Hepatocyte (in vitro differentiated cells): ENCODE data around the gene USP33. TPM values are rescaled to one million over a fixed set of nuclear protein-coding genes. Genes with fewer than 3 reads are reported as not detected.

Experiments used
- DNase-seq: peaks from one replicate; pipeline ENCODE4 v3.0.0-alpha.2; 2016; ENCODE audit warnings: low spot score
- H2AFZ ChIP-seq: fragments of 200-600 bp; sonication (generic); 2 replicates; pipeline ENCODE4 v1.6.0; 2016; ENCODE audit warnings: antibody characterized with exemption, mild to moderate bottlenecking
- H3K27ac ChIP-seq: fragments of 200-600 bp; sonication (generic); 2 replicates; pipeline ENCODE4 v1.5.1; 2016; ENCODE audit warnings: mild to moderate bottlenecking
- H3K27me3 ChIP-seq: fragments of 200-600 bp; sonication (generic); 2 replicates; pipeline ENCODE4 v1.6.1; 2016
- H3K36me3 ChIP-seq: fragments of 200-600 bp; sonication (generic); replicated peaks from 2 replicates; pipeline ENCODE4 v1.5.1; 2016; ENCODE audit warnings: low read depth; ENCODE audit not compliant: insufficient read depth
- H3K4me1 ChIP-seq: fragments of 200-600 bp; sonication (generic); 2 replicates; pipeline ENCODE4 v1.5.1; 2016; ENCODE audit warnings: mild to moderate bottlenecking, moderate library complexity; ENCODE audit not compliant: insufficient read depth
- H3K4me2 ChIP-seq: fragments of 200-600 bp; sonication (generic); 2 replicates; pipeline ENCODE4 v1.6.0; 2016
- H3K4me3 ChIP-seq: fragments of 200-600 bp; sonication (generic); 2 replicates; pipeline ENCODE4 v1.5.1; 2016; ENCODE audit warnings: mild to moderate bottlenecking
- H3K79me2 ChIP-seq: fragments of 200-600 bp; sonication (generic); 2 replicates; pipeline ENCODE4 v1.6.0; 2017; ENCODE audit warnings: mild to moderate bottlenecking
- H3K9me2 ChIP-seq: fragments of 200-600 bp; sonication (generic); replicated peaks from 2 replicates; pipeline ENCODE4 v1.6.0; 2017; ENCODE audit warnings: mild to moderate bottlenecking; ENCODE audit not compliant: insufficient read depth
- H3K9me3 ChIP-seq: fragments of 200-600 bp; sonication (generic); 2 replicates; pipeline ENCODE4 v1.5.1; 2016; ENCODE audit warnings: low read depth, mild to moderate bottlenecking
- H4K20me1 ChIP-seq: fragments of 200-600 bp; sonication (generic); 2 replicates; pipeline ENCODE4 v1.6.0; 2016; ENCODE audit warnings: mild to moderate bottlenecking; ENCODE audit not compliant: insufficient read depth, poor library complexity, severe bottlenecking
- CTCF ChIP-seq: fragments of 200-600 bp; sonication (generic); IDR thresholded peaks from 2 replicates; pipeline ENCODE4 v1.5.1; 2016; ENCODE audit warnings: antibody characterized with exemption, mild to moderate bottlenecking; ENCODE audit not compliant: poor library complexity
- EZH2 ChIP-seq: fragments of 200-600 bp; sonication (generic); IDR thresholded peaks from 2 replicates; pipeline ENCODE4 v1.6.1; 2016; ENCODE audit warnings: antibody characterized with exemption, mild to moderate bottlenecking, borderline replicate concordance
- EZH2phosphoT487 ChIP-seq: fragments of 200-600 bp; sonication (generic); IDR thresholded peaks from one replicate; pipeline ENCODE4 v1.6.1; 2018; ENCODE audit warnings: antibody characterized with exemption, mild to moderate bottlenecking, low read depth, moderate library complexity; ENCODE audit not compliant: unreplicated experiment, severe bottlenecking
- WGBS: methylation state at CpG from one replicate; pipeline ENCODE4 v1.1.6; 2016; ENCODE audit warnings: low lambda C conversion rate; ENCODE audit errors: missing lambda C conversion rate; 5-methylcytosine and 5-hydroxymethylcytosine counted together
- polyA plus RNA-seq: library from polyadenylated mRNA; unstranded; fragments of >200 nt; fragmentation: Nextera tagmentation; extraction: Ambion mirVana; gene quantifications from 2 replicates; pipeline ENCODE4 v1.2.1, GENCODE V29; 2016
- total RNA-seq: library from RNA; depleted of rRNA; stranded (reverse); fragments of >200 nt; gene quantifications from 2 replicates; pipeline ENCODE4 v1.2.3, GENCODE V29; 2014

The USP33 gene
- total and polyA plus RNA-seq, 2 experiments from 2014 or later, result 36.3 to 81.5 TPM

- TF ChIP-seq CTCF (no peak), EZH2 (no peak), EZH2phosphoT487 (no peak)
These were observed 15.1 kb downstream of the USP33 start for GRCh38 chr1:77744576-77744975.

GRCh38 chr1:77742011-77742555 lies 17.6 kb downstream of the USP33 start:
- H3K4me3 ChIP-seq, result no peak overlapping the region
- TF ChIP-seq EZH2 (no peak), CTCF (no peak), EZH2phosphoT487 (no peak)
- H3K27ac ChIP-seq, result no peak overlapping the region
- peaks cover 20% of the 10 kb centered on the region for H4K20me1 ChIP-seq
- DNase-seq, result no peak
- WGBS, result 98% methylated on average over 3 of the region's 3 CpGs
- no peaks in the 10 kb centered on the region for H3K9me3 ChIP-seq
- peaks cover 58% of the 10 kb centered on the region for H3K79me2 ChIP-seq
- H2AFZ ChIP-seq, result no peak overlapping the region
- H3K36me3 ChIP-seq, result no peaks in the 10 kb centered on the region
- no peaks in the 10 kb centered on the region for H3K4me1 ChIP-seq
- no peak overlapping the region for H3K4me2 ChIP-seq
- H3K27me3 ChIP-seq, result no peaks in the 10 kb centered on the region
- no peaks in the 10 kb centered on the region for H3K9me2 ChIP-seq

More at GRCh38 chr1:77744576-77744975, 15.1 kb downstream of the USP33 start:
- 94% methylated on average over 7 of the region's 7 CpGs for WGBS
- Histone ChIP-seq H3K79me2 (peaks cover 83% of the 10 kb centered on the region), H3K9me2 (no peaks in the 10 kb centered on the region), H4K20me1 (peaks cover 39% of the 10 kb centered on the region), H2AFZ (no peak overlapping the region), H3K4me3 (no peak overlapping the region), H3K27ac (no peak overlapping the region), H3K4me2 (no peak overlapping the region), H3K9me3 (no peaks in the 10 kb centered on the region), H3K27me3 (no peaks in the 10 kb centered on the region), H3K36me3 (no peaks in the 10 kb centered on the region), H3K4me1 (no peaks in the 10 kb centered on the region)
- no peak for DNase-seq

GRCh38 chr1:77741316-77741715 lies 18.3 kb downstream of the USP33 start:
- Histone ChIP-seq H3K4me1 (no peaks in the 10 kb centered on the region), H4K20me1 (peaks cover 20% of the 10 kb centered on the region), H3K36me3 (no peaks in the 10 kb centered on the region), H3K4me3 (no peak overlapping the region), H3K27ac (no peak overlapping the region), H3K9me2 (no peaks in the 10 kb centered on the region), H3K79me2 (peaks cover 52% of the 10 kb centered on the region), H3K9me3 (no peaks in the 10 kb centered on the region), H2AFZ (no peak overlapping the region), H3K4me2 (no peak overlapping the region), H3K27me3 (no peaks in the 10 kb centered on the region)
- no peak for TF ChIP-seq CTCF
- no peak for TF ChIP-seq EZH2phosphoT487
- no peak for TF ChIP-seq EZH2
- no peak for DNase-seq
- 98% methylated on average over 1 of the region's 1 CpG for WGBS

- Histone ChIP-seq H3K9me2 (no peaks in the 10 kb centered on the region), H3K4me1 (no peaks in the 10 kb centered on the region), H2AFZ (no peak overlapping the region), H3K9me3 (no peaks in the 10 kb centered on the region), H3K79me2 (peaks cover 43% of the 10 kb centered on the region), H3K27me3 (no peaks in the 10 kb centered on the region), H3K4me2 (no peak overlapping the region), H3K4me3 (no peak overlapping the region), H3K27ac (no peak overlapping the region), H4K20me1 (peaks cover 17% of the 10 kb centered on the region), H3K36me3 (no peaks in the 10 kb centered on the region)
- 100% methylated on average over 1 of the region's 1 CpG for WGBS
- no peak for TF ChIP-seq EZH2
- no peak for TF ChIP-seq EZH2phosphoT487
- TF ChIP-seq CTCF, result no peak
- no peak for DNase-seq
These were observed 20.4 kb downstream of the USP33 start for GRCh38 chr1:77739235-77739634.
